C4-2B (cell line): Measurements from ENCODE around the gene MAP3K7.

Experiments
- CTCF ChIP-seq: fragments of 450-650 bp; conservative IDR thresholded peaks from 2 replicates; pipeline ENCODE4 v1.5.1; 2017; ENCODE audit warnings: mild to moderate bottlenecking
- ZFX ChIP-seq: fragments of 450-650 bp; IDR thresholded peaks from 2 replicates; pipeline ENCODE4 v1.6.1; 2017

GRCh38 chr6:90492369-90492768 is 94.5 kb downstream of the MAP3K7 start:
- no peak for TF ChIP-seq CTCF
- no peak for TF ChIP-seq ZFX
